ENCODE data around the gene MXRA8.

MXRA8 gene

DNA sequence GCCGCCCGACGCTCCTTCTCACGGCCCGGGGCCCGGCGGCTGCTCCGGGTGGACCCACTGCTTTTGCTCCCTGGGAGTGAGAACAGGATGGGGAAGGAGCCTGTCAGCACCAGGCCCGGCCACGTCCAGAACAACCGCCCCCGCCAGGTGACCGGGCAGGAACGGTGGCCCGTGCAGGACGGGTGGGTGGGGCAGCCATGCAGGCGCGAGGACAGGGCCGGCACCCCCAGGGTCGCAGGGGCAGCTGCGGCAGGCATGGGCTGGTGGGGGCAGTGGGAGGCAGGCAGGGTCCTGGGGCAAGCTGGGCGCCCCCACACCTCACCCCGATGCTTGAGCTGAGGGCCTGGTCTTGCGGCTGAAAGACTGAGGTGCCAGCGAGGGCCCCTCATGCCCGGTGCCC, 21.9 kb downstream of the MXRA8 start:
- in situ Hi-C loops (cut with MboI; ENCODE audit: low sequenced_read_pairs, unreplicated experiment), result no loop called here
- no peak for DNase-seq (ENCODE audit: low spot score)
- TF ChIP-seq, protein P1, sequence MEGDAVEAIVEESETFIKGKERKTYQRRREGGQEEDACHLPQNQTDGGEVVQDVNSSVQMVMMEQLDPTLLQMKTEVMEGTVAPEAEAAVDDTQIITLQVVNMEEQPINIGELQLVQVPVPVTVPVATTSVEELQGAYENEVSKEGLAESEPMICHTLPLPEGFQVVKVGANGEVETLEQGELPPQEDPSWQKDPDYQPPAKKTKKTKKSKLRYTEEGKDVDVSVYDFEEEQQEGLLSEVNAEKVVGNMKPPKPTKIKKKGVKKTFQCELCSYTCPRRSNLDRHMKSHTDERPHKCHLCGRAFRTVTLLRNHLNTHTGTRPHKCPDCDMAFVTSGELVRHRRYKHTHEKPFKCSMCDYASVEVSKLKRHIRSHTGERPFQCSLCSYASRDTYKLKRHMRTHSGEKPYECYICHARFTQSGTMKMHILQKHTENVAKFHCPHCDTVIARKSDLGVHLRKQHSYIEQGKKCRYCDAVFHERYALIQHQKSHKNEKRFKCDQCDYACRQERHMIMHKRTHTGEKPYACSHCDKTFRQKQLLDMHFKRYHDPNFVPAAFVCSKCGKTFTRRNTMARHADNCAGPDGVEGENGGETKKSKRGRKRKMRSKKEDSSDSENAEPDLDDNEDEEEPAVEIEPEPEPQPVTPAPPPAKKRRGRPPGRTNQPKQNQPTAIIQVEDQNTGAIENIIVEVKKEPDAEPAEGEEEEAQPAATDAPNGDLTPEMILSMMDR (IDR thresholded peaks at IDR 0.05; ENCODE audit: borderline replicate concordance, control extremely low read depth, extremely low read depth, insufficient read depth, missing control alignments), result no peak

DNA sequence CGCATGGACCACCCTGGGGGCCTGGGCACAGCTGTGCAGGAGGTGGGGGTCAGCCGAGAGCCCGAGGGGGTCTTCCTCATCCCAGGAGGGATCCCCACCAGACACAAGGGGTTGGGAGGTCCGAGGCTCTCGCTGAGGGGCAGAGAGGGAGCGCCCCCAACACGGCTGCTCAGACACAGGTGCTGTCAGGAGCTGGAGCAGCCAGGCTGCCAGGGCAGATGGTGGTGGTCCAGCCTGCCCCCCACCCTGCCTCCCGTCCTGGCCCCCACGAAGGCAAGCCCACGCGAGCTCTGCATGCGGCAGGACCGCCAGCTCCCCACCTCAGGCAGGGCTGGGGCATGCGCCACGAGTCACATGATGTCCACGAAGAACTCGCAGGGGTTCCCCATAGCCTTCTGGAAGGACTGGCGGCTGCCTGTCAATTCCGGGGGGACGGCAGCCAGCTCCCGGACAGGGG, 22.5 kb downstream of the MXRA8 start:
- DNase-seq (ENCODE audit: low spot score), result no peak
- in situ Hi-C loops (cut with MboI; ENCODE audit: low sequenced_read_pairs, unreplicated experiment), result no loop called here
- TF ChIP-seq, protein P1 (IDR thresholded peaks at IDR 0.05; ENCODE audit: borderline replicate concordance, control extremely low read depth, extremely low read depth, insufficient read depth, missing control alignments), result no peak

DNA sequence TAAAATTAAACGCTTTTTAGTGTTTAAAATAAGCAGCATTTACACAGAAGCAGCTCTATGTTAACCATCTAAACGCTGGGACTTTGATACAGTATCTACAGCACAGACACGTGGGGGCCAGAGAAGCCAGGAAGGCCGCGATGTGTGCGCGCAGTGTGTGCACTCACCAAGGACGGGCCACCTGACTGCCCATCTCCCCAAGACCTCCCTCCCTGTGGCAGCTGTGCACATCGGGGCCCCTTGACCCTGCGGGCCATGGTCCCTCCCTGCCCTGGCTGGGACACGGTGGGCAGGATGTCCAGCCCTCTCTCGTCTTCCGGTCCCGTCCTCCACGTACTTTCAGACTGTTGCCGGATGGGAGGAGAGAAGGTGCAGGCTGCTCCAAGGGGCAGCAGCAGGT, 23.1 kb downstream of the MXRA8 start:
- in situ Hi-C loops (cut with MboI; ENCODE audit: low sequenced_read_pairs, unreplicated experiment), result no loop called here
- no peak for DNase-seq (ENCODE audit: low spot score)
- TF ChIP-seq, protein P1 (IDR thresholded peaks at IDR 0.05; ENCODE audit: borderline replicate concordance, control extremely low read depth, extremely low read depth, insufficient read depth, missing control alignments), result no peak

DNA sequence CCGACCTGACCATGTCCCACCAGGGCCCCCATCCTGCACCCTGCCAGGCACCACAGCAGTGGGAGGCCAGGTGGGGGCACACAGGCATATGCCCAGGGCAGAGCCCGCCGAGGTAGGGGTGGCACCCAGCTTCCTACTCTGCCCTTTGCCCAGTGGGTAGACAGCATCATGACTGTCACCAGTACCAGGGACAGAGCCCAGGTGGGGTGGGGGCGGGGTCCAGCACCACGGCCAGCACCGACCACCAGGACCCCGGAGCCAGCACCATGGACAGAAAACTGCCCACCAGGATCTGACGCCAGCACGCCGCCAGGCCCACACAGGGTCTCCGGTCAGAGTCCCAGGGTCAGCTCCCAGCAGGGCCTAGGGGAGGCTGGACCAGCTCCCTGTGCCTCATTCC, 23.5 kb downstream of the MXRA8 start:
- TF ChIP-seq, protein P1 (IDR thresholded peaks at IDR 0.05; ENCODE audit: borderline replicate concordance, control extremely low read depth, extremely low read depth, insufficient read depth, missing control alignments), result no peak

DNA sequence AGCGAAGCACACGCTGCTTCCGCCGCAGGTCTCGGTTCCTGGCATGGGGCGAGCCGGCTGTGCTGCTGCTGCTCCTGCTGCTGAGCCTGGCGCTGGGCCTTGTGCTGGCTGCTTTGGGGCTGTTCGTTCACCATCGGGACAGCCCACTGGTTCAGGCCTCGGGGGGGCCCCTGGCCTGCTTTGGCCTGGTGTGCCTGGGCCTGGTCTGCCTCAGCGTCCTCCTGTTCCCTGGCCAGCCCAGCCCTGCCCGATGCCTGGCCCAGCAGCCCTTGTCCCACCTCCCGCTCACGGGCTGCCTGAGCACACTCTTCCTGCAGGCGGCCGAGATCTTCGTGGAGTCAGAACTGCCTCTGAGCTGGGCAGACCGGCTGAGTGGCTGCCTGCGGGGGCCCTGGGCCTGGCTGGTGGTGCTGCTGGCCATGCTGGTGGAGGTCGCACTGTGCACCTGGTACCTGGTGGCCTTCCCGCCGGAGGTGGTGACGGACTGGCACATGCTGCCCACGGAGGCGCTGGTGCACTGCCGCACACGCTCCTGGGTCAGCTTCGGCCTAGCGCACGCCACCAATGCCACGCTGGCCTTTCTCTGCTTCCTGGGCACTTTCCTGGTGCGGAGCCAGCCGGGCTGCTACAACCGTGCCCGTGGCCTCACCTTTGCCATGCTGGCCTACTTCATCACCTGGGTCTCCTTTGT, 24.7 kb downstream of the MXRA8 start:
- in situ Hi-C loops (cut with MboI; ENCODE audit: low sequenced_read_pairs, unreplicated experiment), result no loop called here
- DNase-seq (ENCODE audit: low spot score), result no peak
- TF ChIP-seq, protein P1 (IDR thresholded peaks at IDR 0.05; ENCODE audit: borderline replicate concordance, control extremely low read depth, extremely low read depth, insufficient read depth, missing control alignments), result no peak

More for the DNA sequence above, 23.5 kb downstream of the MXRA8 start:
- no peak for DNase-seq (ENCODE audit: low spot score)
- in situ Hi-C loops (cut with MboI; ENCODE audit: low sequenced_read_pairs, unreplicated experiment), result no loop called here

DNA sequence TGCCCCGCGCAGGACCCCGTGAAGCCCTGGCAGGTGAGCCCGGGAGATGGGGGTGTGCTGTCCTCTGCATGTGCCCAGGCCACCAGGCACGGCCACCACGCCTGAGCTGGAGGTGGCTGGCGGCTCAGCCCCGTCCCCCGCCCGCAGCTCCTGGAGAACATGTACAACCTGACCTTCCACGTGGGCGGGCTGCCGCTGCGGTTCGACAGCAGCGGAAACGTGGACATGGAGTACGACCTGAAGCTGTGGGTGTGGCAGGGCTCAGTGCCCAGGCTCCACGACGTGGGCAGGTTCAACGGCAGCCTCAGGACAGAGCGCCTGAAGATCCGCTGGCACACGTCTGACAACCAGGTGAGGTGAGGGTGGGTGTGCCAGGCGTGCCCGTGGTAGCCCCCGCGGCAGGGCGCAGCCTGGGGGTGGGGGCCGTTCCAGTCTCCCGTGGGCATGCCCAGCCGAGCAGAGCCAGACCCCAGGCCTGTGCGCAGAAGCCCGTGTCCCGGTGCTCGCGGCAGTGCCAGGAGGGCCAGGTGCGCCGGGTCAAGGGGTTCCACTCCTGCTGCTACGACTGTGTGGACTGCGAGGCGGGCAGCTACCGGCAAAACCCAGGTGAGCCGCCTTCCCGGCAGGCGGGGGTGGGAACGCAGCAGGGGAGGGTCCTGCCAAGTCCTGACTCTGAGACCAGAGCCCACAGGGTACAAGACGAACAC, 25.4 kb downstream of the MXRA8 start:
- no peak for DNase-seq (ENCODE audit: low spot score)
- TF ChIP-seq, protein P1 (IDR thresholded peaks at IDR 0.05; ENCODE audit: borderline replicate concordance, control extremely low read depth, extremely low read depth, insufficient read depth, missing control alignments), result no peak
- in situ Hi-C loops (cut with MboI; ENCODE audit: low sequenced_read_pairs, unreplicated experiment), result no loop called here
